Fibroblast of lung (primary cell): Measurements from ENCODE around the gene PAFAH1B1.

ENCODE experiments used
- EZH2 ChIP-seq: IDR thresholded peaks from 2 replicates; pipeline ENCODE4 v1.5.1; 2012; ENCODE audit warnings: low read length, control low read depth, mild to moderate bottlenecking; ENCODE audit errors: missing control alignments
- TF ChIP-seq, protein P1 (sequence below), 2 donors: IDR thresholded peaks in 1 of 2; conservative IDR thresholded peaks in 1 of 2; 1 replicate in 1 of 2; 2 replicates in 1 of 2; pipeline ENCODE4 v1.5.1; 2011 to 2012; ENCODE audit warnings: low read length in 2 of 2, control low read depth in 1 of 2, inconsistent platforms in 1 of 2, low read depth in 1 of 2, mild to moderate bottlenecking in 1 of 2

DNA sequence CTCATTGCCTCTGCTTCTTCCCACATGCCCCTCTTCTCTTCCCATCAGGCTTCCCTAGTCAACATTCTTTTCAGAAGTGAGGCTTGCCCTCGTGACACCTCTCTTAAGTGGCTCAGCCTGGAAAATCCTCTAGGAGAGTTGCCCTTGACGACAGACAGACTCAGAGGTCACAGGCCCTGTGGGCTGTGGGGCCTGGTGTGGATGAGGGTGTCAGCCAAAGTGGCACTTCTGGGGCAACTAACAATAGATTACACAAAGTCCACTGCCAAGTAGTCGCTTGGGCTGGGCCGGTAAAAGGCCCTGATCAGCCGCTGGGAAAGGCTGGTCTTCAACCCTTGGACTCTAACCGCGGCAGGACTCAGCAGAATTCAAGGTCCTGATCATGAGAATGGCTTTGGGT lies 48.1 kb upstream of the PAFAH1B1 start:
- TF ChIP-seq, protein P1, sequence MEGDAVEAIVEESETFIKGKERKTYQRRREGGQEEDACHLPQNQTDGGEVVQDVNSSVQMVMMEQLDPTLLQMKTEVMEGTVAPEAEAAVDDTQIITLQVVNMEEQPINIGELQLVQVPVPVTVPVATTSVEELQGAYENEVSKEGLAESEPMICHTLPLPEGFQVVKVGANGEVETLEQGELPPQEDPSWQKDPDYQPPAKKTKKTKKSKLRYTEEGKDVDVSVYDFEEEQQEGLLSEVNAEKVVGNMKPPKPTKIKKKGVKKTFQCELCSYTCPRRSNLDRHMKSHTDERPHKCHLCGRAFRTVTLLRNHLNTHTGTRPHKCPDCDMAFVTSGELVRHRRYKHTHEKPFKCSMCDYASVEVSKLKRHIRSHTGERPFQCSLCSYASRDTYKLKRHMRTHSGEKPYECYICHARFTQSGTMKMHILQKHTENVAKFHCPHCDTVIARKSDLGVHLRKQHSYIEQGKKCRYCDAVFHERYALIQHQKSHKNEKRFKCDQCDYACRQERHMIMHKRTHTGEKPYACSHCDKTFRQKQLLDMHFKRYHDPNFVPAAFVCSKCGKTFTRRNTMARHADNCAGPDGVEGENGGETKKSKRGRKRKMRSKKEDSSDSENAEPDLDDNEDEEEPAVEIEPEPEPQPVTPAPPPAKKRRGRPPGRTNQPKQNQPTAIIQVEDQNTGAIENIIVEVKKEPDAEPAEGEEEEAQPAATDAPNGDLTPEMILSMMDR (conservative IDR thresholded peaks at IDR 0.05 in 1 of 2, IDR thresholded peaks at IDR 0.05 in 1 of 2; ENCODE audit: low read depth in 1 of 2, low read length in 2 of 2): no peak
- no peak for TF ChIP-seq EZH2
